Measurements from ENCODE around the gene AMZ1. TPM values are rescaled to one million over a fixed set of nuclear protein-coding genes. Genes with fewer than 3 reads are reported as not detected.

The AMZ1 gene
- total RNA-seq, 1 experiment from 2014 or later = 0.85 TPM

DNA sequence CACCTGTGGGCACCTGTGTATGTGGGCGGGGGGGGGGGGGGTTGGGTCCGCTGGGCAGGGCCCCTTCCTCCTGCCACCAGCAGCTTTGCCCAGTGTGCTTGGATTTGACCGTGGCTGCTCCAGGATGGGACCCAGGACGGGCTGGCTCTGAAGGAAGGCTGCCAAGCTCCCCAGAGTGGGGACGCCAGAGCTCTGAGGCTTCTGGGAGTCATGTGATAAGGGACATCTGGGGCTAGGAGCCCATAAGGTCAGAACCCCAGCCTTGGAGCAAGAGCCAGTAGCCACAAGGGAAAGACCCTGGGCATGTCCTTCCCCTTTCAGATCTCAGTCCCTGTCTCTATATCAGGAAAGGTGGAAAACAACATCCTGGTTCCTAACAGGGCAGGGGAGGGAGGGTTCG lies 21.8 kb upstream of the AMZ1 start:
- ChIA-PET CTCF (interaction anchor here (0.7 to 8.7 kb wide), 7 partner anchors 15 to 204 kb away, joined by 3 to 98 read pairs (median 9); no protein-coding TSS in a partner anchor), POLR2A (interaction anchor here (0.6 to 0.7 kb wide), 2 partner anchors 24 to 103 kb away, joined by 3 read pairs; no protein-coding TSS in a partner anchor)
- H3K4me1 Mint-ChIP-seq = peaks cover 6% of the 10 kb centered on the region; the same call in 1 of the 2 replicates
- H3K9me3 Mint-ChIP-seq = no peaks in the 10 kb centered on the region
- no peak for ATAC-seq
- H3K27ac Mint-ChIP-seq = no peak overlapping the region
- H3K4me3 Mint-ChIP-seq = no peak overlapping the region
- no peaks in the 10 kb centered on the region for H3K36me3 Mint-ChIP-seq
- TF ChIP-seq ELF4 (CRISPR knock-in tag; IDR thresholded peaks at IDR 0.05; ENCODE audit: low read depth) = no peak
- TF ChIP-seq ZNF317 (CRISPR knock-in tag; IDR thresholded peaks at IDR 0.05; ENCODE audit: borderline replicate concordance, low read depth) = no peak
- TF ChIP-seq ETV6 (CRISPR knock-in tag; IDR thresholded peaks at IDR 0.05) = no peak
- TF ChIP-seq GTF2I (CRISPR knock-in tag; conservative IDR thresholded peaks at IDR 0.05) = no peak
- H3K27me3 Mint-ChIP-seq (ENCODE audit: low read depth) = peaks cover 11% of the 10 kb centered on the region
- DNase-seq (ENCODE audit: low spot score) = no peak

GRCh38 chr7:2666588-2667250 lies 21.3 kb upstream of the AMZ1 start:
- H3K4me1 Mint-ChIP-seq = peaks cover 6% of the 10 kb centered on the region; the same call in 1 of the 2 replicates

DNA sequence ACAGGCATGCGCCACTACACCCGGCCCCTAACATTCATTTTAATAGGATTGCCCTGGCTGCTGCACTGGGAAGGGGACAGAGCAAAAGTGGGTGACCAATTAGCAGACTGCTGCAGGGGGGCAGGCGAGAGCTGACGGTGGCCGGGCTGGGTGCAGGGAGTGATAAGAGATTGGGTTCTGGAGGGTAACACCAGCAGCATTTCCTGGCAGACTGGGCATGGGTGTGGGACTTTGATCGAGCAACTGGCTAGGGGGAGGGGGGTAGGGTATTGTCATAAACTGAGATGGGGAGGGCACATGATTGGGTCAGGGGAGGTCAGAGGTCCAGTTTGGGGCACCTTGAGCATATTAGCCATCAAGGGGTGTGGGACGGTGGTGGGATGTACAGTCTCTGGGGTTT lies 20.2 kb upstream of the AMZ1 start:
- no peak for DNase-seq (ENCODE audit: low spot score)
- no peak for ATAC-seq
- H3K36me3 Mint-ChIP-seq = no peaks in the 10 kb centered on the region
- no peak overlapping the region for H3K27ac Mint-ChIP-seq
- H3K4me3 Mint-ChIP-seq = no peak overlapping the region
- ChIA-PET POLR2A (interaction anchor here (0.7 kb wide), 2 partner anchors 100 to 143 kb away, joined by 3 to 4 read pairs; no protein-coding TSS in a partner anchor), CTCF (interaction anchor here (1.0 to 8.7 kb wide), 4 partner anchors 14 to 216 kb away, joined by 3 to 98 read pairs (median 12); no protein-coding TSS in a partner anchor)
- peaks cover 6% of the 10 kb centered on the region; the same call in 1 of the 2 replicates for H3K4me1 Mint-ChIP-seq
- peaks cover 11% of the 10 kb centered on the region for H3K27me3 Mint-ChIP-seq (ENCODE audit: low read depth)
- H3K9me3 Mint-ChIP-seq = no peaks in the 10 kb centered on the region
- TF ChIP-seq, protein P1, sequence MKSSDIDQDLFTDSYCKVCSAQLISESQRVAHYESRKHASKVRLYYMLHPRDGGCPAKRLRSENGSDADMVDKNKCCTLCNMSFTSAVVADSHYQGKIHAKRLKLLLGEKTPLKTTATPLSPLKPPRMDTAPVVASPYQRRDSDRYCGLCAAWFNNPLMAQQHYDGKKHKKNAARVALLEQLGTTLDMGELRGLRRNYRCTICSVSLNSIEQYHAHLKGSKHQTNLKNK (CRISPR knock-in tag; IDR thresholded peaks at IDR 0.05) = no peak
- TF ChIP-seq IRF2 (CRISPR knock-in tag; IDR thresholded peaks at IDR 0.05; ENCODE audit: borderline replicate concordance, low read depth) = no peak
- no peak for TF ChIP-seq CREM (CRISPR knock-in tag; IDR thresholded peaks at IDR 0.05)
- no peak for TF ChIP-seq E2F5 (CRISPR knock-in tag; IDR thresholded peaks at IDR 0.05)
- no peak for TF ChIP-seq ZNF138 (CRISPR knock-in tag; conservative IDR thresholded peaks at IDR 0.05)
- no peak for TF ChIP-seq ATF1 (CRISPR knock-in tag; IDR thresholded peaks at IDR 0.05)
- no peak for TF ChIP-seq SMAD3 (CRISPR knock-in tag; IDR thresholded peaks at IDR 0.05; ENCODE audit: borderline replicate concordance)
- no peak for TF ChIP-seq USF2 (CRISPR knock-in tag; IDR thresholded peaks at IDR 0.05)
- no peak for TF ChIP-seq TEAD1 (CRISPR knock-in tag; IDR thresholded peaks at IDR 0.05)
- no peak for TF ChIP-seq RORB (CRISPR knock-in tag; IDR thresholded peaks at IDR 0.05)
- no peak for TF ChIP-seq CBFB (CRISPR knock-in tag; IDR thresholded peaks at IDR 0.05; ENCODE audit: low read depth)
- TF ChIP-seq, protein P2, sequence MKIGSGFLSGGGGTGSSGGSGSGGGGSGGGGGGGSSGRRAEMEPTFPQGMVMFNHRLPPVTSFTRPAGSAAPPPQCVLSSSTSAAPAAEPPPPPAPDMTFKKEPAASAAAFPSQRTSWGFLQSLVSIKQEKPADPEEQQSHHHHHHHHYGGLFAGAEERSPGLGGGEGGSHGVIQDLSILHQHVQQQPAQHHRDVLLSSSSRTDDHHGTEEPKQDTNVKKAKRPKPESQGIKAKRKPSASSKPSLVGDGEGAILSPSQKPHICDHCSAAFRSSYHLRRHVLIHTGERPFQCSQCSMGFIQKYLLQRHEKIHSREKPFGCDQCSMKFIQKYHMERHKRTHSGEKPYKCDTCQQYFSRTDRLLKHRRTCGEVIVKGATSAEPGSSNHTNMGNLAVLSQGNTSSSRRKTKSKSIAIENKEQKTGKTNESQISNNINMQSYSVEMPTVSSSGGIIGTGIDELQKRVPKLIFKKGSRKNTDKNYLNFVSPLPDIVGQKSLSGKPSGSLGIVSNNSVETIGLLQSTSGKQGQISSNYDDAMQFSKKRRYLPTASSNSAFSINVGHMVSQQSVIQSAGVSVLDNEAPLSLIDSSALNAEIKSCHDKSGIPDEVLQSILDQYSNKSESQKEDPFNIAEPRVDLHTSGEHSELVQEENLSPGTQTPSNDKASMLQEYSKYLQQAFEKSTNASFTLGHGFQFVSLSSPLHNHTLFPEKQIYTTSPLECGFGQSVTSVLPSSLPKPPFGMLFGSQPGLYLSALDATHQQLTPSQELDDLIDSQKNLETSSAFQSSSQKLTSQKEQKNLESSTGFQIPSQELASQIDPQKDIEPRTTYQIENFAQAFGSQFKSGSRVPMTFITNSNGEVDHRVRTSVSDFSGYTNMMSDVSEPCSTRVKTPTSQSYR (CRISPR knock-in tag; IDR thresholded peaks at IDR 0.05) = no peak
- TF ChIP-seq FOXP4 (CRISPR knock-in tag; IDR thresholded peaks at IDR 0.05) = no peak
- no peak for TF ChIP-seq E2F4 (CRISPR knock-in tag; IDR thresholded peaks at IDR 0.05; ENCODE audit: borderline replicate concordance, low read depth)
- TF ChIP-seq MYBL2 (CRISPR knock-in tag; IDR thresholded peaks at IDR 0.05) = no peak

More at GRCh38 chr7:2666588-2667250, 21.3 kb upstream of the AMZ1 start:
- DNase-seq (ENCODE audit: low spot score) (no peak), ATAC-seq (no peak)
- CTCF ChIA-PET = interaction anchor here (0.7 to 8.7 kb wide), 6 partner anchors 15 to 204 kb away, joined by 3 to 98 read pairs (median 9); no protein-coding TSS in a partner anchor
- POLR2A ChIA-PET = interaction anchor here (0.6 kb wide), 1 partner anchor 104 kb away, joined by 3 read pairs; no protein-coding TSS in a partner anchor
- no peak overlapping the region for H3K27ac Mint-ChIP-seq
- TF ChIP-seq FOXP1 (CRISPR knock-in tag; IDR thresholded peaks at IDR 0.05; ENCODE audit: borderline replicate concordance) = 0 out of 2 replicates have a peak, but pooled peaks have one; percentile 17
- TF ChIP-seq, protein P3, sequence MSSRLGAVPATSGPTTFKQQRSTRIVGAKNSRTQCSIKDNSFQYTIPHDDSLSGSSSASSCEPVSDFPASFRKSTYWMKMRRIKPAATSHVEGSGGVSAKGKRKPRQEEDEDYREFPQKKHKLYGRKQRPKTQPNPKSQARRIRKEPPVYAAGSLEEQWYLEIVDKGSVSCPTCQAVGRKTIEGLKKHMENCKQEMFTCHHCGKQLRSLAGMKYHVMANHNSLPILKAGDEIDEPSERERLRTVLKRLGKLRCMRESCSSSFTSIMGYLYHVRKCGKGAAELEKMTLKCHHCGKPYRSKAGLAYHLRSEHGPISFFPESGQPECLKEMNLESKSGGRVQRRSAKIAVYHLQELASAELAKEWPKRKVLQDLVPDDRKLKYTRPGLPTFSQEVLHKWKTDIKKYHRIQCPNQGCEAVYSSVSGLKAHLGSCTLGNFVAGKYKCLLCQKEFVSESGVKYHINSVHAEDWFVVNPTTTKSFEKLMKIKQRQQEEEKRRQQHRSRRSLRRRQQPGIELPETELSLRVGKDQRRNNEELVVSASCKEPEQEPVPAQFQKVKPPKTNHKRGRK (CRISPR knock-in tag; IDR thresholded peaks at IDR 0.05; ENCODE audit: borderline replicate concordance) = no peak
- no peaks in the 10 kb centered on the region for H3K36me3 Mint-ChIP-seq
- H3K27me3 Mint-ChIP-seq (ENCODE audit: low read depth) = peaks cover 11% of the 10 kb centered on the region
- no peak overlapping the region for H3K4me3 Mint-ChIP-seq
- no peaks in the 10 kb centered on the region for H3K9me3 Mint-ChIP-seq
